Ramos (cell line): ENCODE results near the gene RANBP17.

Experiments used
- in situ Hi-C: fragments of 300-500 bp; cut with MboI; formaldehyde crosslinking; loops from one replicate; pipeline ENCODE4 v1.14.3; 2022; ENCODE audit warnings: low sequenced_read_pairs; ENCODE audit not compliant: unreplicated experiment

RANBP17 gene

GRCh38 chr5:171207256-171207847 is 345.5 kb downstream of the RANBP17 start:
- in situ Hi-C loops = no loop called here

- in situ Hi-C loops = no loop called here
Measured at GRCh38 chr5:171221916-171222315, 360.1 kb downstream of the RANBP17 start.

GRCh38 chr5:171223927-171224326 is 362.1 kb downstream of the RANBP17 start:
- in situ Hi-C loops = no loop called here

- in situ Hi-C loops = no loop called here
Measured at GRCh38 chr5:171226096-171226754, 364.4 kb downstream of the RANBP17 start.

- in situ Hi-C loops = no loop called here
Measured at GRCh38 chr5:171226864-171227263, 365.0 kb downstream of the RANBP17 start.

- in situ Hi-C loops = no loop called here
Measured at GRCh38 chr5:171236651-171237050, 374.8 kb downstream of the RANBP17 start.

GRCh38 chr5:171242521-171242920 is 380.7 kb downstream of the RANBP17 start:
- in situ Hi-C loops = no loop called here

GRCh38 chr5:171246231-171246630 is 384.4 kb downstream of the RANBP17 start:
- in situ Hi-C loops = no loop called here

GRCh38 chr5:171249460-171249859 is 387.6 kb downstream of the RANBP17 start:
- in situ Hi-C loops = no loop called here

- in situ Hi-C loops = no loop called here
Measured at GRCh38 chr5:171250738-171251137, 388.9 kb downstream of the RANBP17 start.

- in situ Hi-C loops = no loop called here
Measured at GRCh38 chr5:171251519-171251918, 389.7 kb downstream of the RANBP17 start.

- in situ Hi-C loops = no loop called here
Measured at GRCh38 chr5:171252674-171253073, 390.9 kb downstream of the RANBP17 start.

GRCh38 chr5:171258737-171259415 is 397.1 kb downstream of the RANBP17 start:
- in situ Hi-C loops = no loop called here

GRCh38 chr5:171261361-171261760 is 399.5 kb downstream of the RANBP17 start:
- in situ Hi-C loops = no loop called here

- in situ Hi-C loops = no loop called here
Measured at GRCh38 chr5:171261904-171262303, 400.1 kb downstream of the RANBP17 start.

GRCh38 chr5:171263181-171263580 is 401.4 kb downstream of the RANBP17 start:
- in situ Hi-C loops = no loop called here

GRCh38 chr5:171264843-171265242 is 403.0 kb downstream of the RANBP17 start:
- in situ Hi-C loops = no loop called here

- in situ Hi-C loops = no loop called here
Measured at GRCh38 chr5:171268700-171269620, 407.1 kb downstream of the RANBP17 start.

- in situ Hi-C loops = no loop called here
Measured at GRCh38 chr5:171269717-171270116, 407.9 kb downstream of the RANBP17 start.

GRCh38 chr5:171270136-171270535 is 408.3 kb downstream of the RANBP17 start:
- in situ Hi-C loops = no loop called here

- in situ Hi-C loops = no loop called here
Measured at GRCh38 chr5:171271798-171272197, 410.0 kb downstream of the RANBP17 start.
